Nephron progenitor cell (in vitro differentiated cells): ENCODE measurements around the gene CLBA1.

ENCODE experiments used
- DNase-seq: peaks from one replicate; pipeline ENCODE4 v3.0.0; 2021
- H3K27ac Mint-ChIP-seq: 2 replicates; pipeline ENCODE4 v1.8.0; 2021; ENCODE audit warnings: mild to moderate bottlenecking, moderate library complexity, mixed read lengths
- H3K27me3 Mint-ChIP-seq: 2 replicates; pipeline ENCODE4 v1.8.0; 2021; ENCODE audit warnings: mild to moderate bottlenecking, low read depth, mixed read lengths; ENCODE audit not compliant: poor library complexity
- H3K36me3 Mint-ChIP-seq: 2 replicates; pipeline ENCODE4 v1.8.0; 2021; ENCODE audit warnings: low read depth, mixed read lengths
- H3K4me1 Mint-ChIP-seq: 2 replicates; pipeline ENCODE4 v1.8.0; 2021; ENCODE audit warnings: mixed read lengths
- H3K4me3 Mint-ChIP-seq: 2 replicates; pipeline ENCODE4 v1.8.0; 2021; ENCODE audit warnings: mild to moderate bottlenecking, moderate library complexity, mixed read lengths
- H3K9me3 Mint-ChIP-seq: 2 replicates; pipeline ENCODE4 v1.8.0; 2021; ENCODE audit warnings: mild to moderate bottlenecking, moderate library complexity, mixed read lengths
- TF ChIP-seq, protein P1 (sequence below): fragments of 200-600 bp; sonication (generic); IDR thresholded peaks from 2 replicates; pipeline ENCODE4 v1.5.0; 2021; ENCODE audit warnings: antibody characterized with exemption

Gene CLBA1

DNA sequence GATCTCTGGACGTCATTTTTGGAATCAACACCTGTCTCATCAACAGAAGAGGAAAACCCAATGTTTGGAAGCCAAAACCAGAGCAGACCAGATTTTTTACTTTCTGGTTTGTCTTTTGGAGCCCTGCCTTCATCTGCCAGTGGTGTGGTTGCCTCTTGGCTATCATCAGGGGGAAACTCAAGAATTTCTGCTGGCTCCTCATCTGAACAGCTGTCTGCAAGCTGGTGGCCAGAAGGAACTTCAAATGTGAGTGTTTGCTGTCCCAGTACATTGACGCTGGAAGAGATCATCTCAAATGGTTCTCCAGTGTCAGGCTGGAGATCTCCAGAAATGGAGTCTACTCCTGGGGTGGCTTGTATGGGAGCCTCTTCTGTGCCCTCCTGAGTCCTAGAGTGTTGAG lies 47.2 kb upstream of the CLBA1 start:
- no peak for DNase-seq
- H3K4me3 Mint-ChIP-seq: no peak overlapping the region
- TF ChIP-seq, protein P1, sequence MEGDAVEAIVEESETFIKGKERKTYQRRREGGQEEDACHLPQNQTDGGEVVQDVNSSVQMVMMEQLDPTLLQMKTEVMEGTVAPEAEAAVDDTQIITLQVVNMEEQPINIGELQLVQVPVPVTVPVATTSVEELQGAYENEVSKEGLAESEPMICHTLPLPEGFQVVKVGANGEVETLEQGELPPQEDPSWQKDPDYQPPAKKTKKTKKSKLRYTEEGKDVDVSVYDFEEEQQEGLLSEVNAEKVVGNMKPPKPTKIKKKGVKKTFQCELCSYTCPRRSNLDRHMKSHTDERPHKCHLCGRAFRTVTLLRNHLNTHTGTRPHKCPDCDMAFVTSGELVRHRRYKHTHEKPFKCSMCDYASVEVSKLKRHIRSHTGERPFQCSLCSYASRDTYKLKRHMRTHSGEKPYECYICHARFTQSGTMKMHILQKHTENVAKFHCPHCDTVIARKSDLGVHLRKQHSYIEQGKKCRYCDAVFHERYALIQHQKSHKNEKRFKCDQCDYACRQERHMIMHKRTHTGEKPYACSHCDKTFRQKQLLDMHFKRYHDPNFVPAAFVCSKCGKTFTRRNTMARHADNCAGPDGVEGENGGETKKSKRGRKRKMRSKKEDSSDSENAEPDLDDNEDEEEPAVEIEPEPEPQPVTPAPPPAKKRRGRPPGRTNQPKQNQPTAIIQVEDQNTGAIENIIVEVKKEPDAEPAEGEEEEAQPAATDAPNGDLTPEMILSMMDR: no peak
- H3K9me3 Mint-ChIP-seq: no peaks in the 10 kb centered on the region
- peaks cover 5% of the 10 kb centered on the region for H3K4me1 Mint-ChIP-seq
- H3K27ac Mint-ChIP-seq: no peak overlapping the region
- H3K36me3 Mint-ChIP-seq: no peaks in the 10 kb centered on the region
- H3K27me3 Mint-ChIP-seq: peaks cover 77% of the 10 kb centered on the region

GRCh38 chr14:104938960-104939359 lies 46.6 kb upstream of the CLBA1 start:
- H3K36me3 Mint-ChIP-seq: no peaks in the 10 kb centered on the region
- peaks cover 5% of the 10 kb centered on the region for H3K4me1 Mint-ChIP-seq
- no peaks in the 10 kb centered on the region for H3K9me3 Mint-ChIP-seq
- TF ChIP-seq, protein P1: no peak
- peaks cover 79% of the 10 kb centered on the region for H3K27me3 Mint-ChIP-seq
- H3K27ac Mint-ChIP-seq: no peak overlapping the region
- DNase-seq: no peak
- no peak overlapping the region for H3K4me3 Mint-ChIP-seq

DNA sequence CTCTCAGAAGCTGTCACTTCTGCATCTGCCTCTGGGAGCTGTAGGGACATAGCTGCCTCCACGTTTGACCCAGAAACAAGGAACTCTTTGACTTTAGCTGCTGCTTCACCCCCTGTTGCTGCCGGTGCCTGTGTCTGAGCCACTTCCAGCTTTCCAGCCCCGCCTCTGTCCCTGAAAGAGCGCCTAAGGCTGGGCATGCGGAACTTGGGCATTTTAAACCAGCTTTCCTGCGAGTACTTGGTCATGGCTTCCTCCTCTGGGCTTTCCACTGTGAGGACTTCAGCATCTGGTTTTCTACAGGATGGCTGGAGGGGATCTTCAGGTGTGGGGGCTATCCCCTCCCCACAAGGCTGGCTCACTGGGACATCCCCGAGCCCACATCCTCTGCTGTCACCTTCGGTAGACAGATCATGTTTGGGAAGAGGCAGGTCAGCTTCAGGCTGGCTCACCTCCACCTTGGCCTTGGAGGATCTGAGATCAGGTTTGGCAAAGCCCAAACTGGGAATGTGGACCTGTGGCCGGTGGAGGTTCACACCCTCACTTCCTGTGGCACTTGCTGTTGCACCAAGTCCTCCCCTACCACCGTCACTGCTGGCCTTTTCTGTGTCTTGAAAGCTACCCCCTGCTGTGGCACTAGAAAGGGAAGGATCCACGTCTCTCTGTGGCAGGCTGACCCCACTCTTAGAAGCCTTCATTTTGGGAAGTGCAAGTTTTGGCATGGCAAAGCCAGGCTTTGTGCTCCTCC lies 45.8 kb upstream of the CLBA1 start:
- Mint-ChIP-seq H3K9me3 (no peaks in the 10 kb centered on the region), H3K27me3 (peaks cover 70% of the 10 kb centered on the region)

DNA sequence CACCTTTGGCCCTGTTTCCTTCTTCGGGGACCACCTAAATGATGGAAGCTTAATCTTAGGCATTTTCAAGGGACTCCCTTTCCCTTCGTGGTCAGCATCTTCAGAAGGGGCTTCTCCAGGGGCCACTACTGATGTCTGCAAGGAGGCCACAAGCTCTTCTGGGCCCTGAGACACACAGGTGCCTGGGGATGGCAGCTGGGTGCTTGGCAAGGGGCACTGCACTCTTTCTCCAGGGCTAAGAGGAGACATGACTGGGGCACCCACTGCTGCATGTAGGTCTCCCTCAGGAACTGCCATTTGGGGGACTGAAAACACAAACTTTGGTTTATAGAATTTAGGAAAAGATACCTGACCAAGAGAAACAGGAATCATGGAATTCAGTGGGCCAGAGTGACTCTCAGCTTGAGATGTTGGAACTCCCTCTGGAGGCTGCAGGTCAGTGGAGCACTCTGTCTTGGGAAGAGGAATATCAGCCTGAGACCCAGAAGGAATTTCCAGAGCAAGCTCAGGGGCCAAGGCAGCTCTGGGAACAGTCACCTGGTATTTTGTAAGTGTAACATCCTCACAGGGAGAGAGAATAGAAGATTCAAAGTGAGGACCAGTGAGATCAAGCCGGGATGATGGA lies 45.0 kb upstream of the CLBA1 start:
- no peaks in the 10 kb centered on the region for H3K9me3 Mint-ChIP-seq
- TF ChIP-seq, protein P1: no peak
- no peaks in the 10 kb centered on the region for H3K4me1 Mint-ChIP-seq
- H3K4me3 Mint-ChIP-seq: no peak overlapping the region
- no peaks in the 10 kb centered on the region for H3K36me3 Mint-ChIP-seq
- H3K27me3 Mint-ChIP-seq: peaks cover 62% of the 10 kb centered on the region
- DNase-seq: no peak
- H3K27ac Mint-ChIP-seq: no peak overlapping the region

More for the DNA sequence above, 45.8 kb upstream of the CLBA1 start:
- TF ChIP-seq, protein P1: no peak
- no peak overlapping the region for H3K4me3 Mint-ChIP-seq
- no peak for DNase-seq
- no peaks in the 10 kb centered on the region for H3K4me1 Mint-ChIP-seq
- H3K27ac Mint-ChIP-seq: no peak overlapping the region
- H3K36me3 Mint-ChIP-seq: no peaks in the 10 kb centered on the region

- no peak for DNase-seq
- Mint-ChIP-seq H3K9me3 (no peaks in the 10 kb centered on the region), H3K4me1 (no peaks in the 10 kb centered on the region), H3K36me3 (no peaks in the 10 kb centered on the region), H3K27ac (no peak overlapping the region), H3K27me3 (peaks cover 51% of the 10 kb centered on the region), H3K4me3 (no peak overlapping the region)
- TF ChIP-seq, protein P1: no peak
Measured at GRCh38 chr14:104941508-104942365, 43.9 kb upstream of the CLBA1 start.
